Left colon (tissue), 2 donors: ENCODE results near the gene DGCR6L. TPM values are rescaled to one million over a fixed set of nuclear protein-coding genes. Genes with fewer than 3 reads are reported as not detected.
"Not testable (repeated sequence)": the region's sequence is repeated elsewhere in the genome, so short reads cannot be mapped to it uniquely, and the experiment has no call there.

Source experiments
- ATAC-seq: fragments of 200-7000 bp; cut with Tn5 transposase; one replicate; pipeline ENCODE4 v1.9.1; 2020; ENCODE audit warnings: mild to moderate bottlenecking, moderate library complexity
- DNase-seq, 2 donors: peaks; one replicate each; pipeline ENCODE4 v3.0.0-alpha.2; 2020
- intact Hi-C, 2 donors: fragments of 100-400 bp; cut with DNase I in 1 of 2; cut with micrococcal nuclease in 1 of 2; formaldehyde crosslinking; loops; one replicate each; pipeline versions ENCODE4 v1.11.2 to v1.14.0; 2022; cut with DNase I, micrococcal nuclease
- total RNA-seq, 2 donors: library from RNA; stranded (reverse); fragmentation: NEBNext Ultra II Directional; extraction: Animal tissue kit (Norgen Biotek cat#: 25700); gene quantifications; one replicate each; pipeline ENCODE4 v1.2.1, GENCODE V29; 2021
- donor health status: DM: no; HTN: no; CAD: no.
- donor health status: DM: yes; HTN: yes; CAD: no.

The DGCR6L gene
- total RNA-seq, 2 donors from 2014 or later, result 25.7 to 26.1 TPM

GRCh38 chr22:20338291-20338690 is 18.4 kb upstream of the DGCR6L start:
- DNase-seq, ATAC-seq, intact Hi-C loops: not testable (repeated sequence)

GRCh38 chr22:20337807-20338206 is 17.9 kb upstream of the DGCR6L start:
- ATAC-seq, DNase-seq, intact Hi-C loops: not testable (repeated sequence)

- intact Hi-C loops, DNase-seq, ATAC-seq: not testable (repeated sequence)
Observed at GRCh38 chr22:20336561-20336960, 16.7 kb upstream of the DGCR6L start.

GRCh38 chr22:20328569-20328930 is 8.7 kb upstream of the DGCR6L start:
- DNase-seq, ATAC-seq, intact Hi-C loops: not testable (repeated sequence)

GRCh38 chr22:20325996-20326395 is 6.1 kb upstream of the DGCR6L start:
- DNase-seq, intact Hi-C loops, ATAC-seq: not testable (repeated sequence)

GRCh38 chr22:20324139-20324516 is 4.3 kb upstream of the DGCR6L start:
- intact Hi-C loops, result no loop called here
- no peak for DNase-seq
- ATAC-seq, result no peak

GRCh38 chr22:20321552-20322211 is 1.8 kb upstream of the DGCR6L start:
- intact Hi-C loops, ATAC-seq, DNase-seq: not testable (repeated sequence)

GRCh38 chr22:20320659-20321551 is 1.0 kb upstream of the DGCR6L start:
- intact Hi-C loops, result not testable (repeated sequence)
- ATAC-seq (peak; percentile 17), DNase-seq (peak in 1 of 2 donors; percentile 22)

- intact Hi-C loops, result no loop called here
- peak in 1 of 2 donors; percentile 24 for DNase-seq
- ATAC-seq, result peak; percentile 31
Observed at GRCh38 chr22:20319041-20319744, 667 bp downstream of the DGCR6L start.

- intact Hi-C loops, ATAC-seq, DNase-seq: not testable (repeated sequence)
Observed at GRCh38 chr22:20318043-20318688, 1.7 kb downstream of the DGCR6L start.

GRCh38 chr22:20317402-20318042 is 2.3 kb downstream of the DGCR6L start:
- intact Hi-C loops, ATAC-seq: not testable (repeated sequence)
- peak; percentile 13 to 49 for DNase-seq

- no peak for DNase-seq
- ATAC-seq, result no peak
- intact Hi-C loops, result no loop called here
Observed at GRCh38 chr22:20316844-20317401, 2.9 kb downstream of the DGCR6L start.

- DNase-seq, result peak in 1 of 2 donors; percentile 18
- ATAC-seq, result no peak
- intact Hi-C loops, result no loop called here
Observed at GRCh38 chr22:20316217-20316843, 3.5 kb downstream of the DGCR6L start.

GRCh38 chr22:20315337-20316216 is 4.3 kb downstream of the DGCR6L start:
- peak in 1 of 2 donors; percentile 15 for DNase-seq
- intact Hi-C loops, result no loop called here
- ATAC-seq, result no peak

- not testable (repeated sequence) for ATAC-seq
- DNase-seq, result peak in 1 of 2 donors; percentile 14
Observed at GRCh38 chr22:20314741-20315336, 5.0 kb downstream of the DGCR6L start.

GRCh38 chr22:20314206-20314605 is 5.7 kb downstream of the DGCR6L start:
- intact Hi-C loops, ATAC-seq, DNase-seq: not testable (repeated sequence)

More at GRCh38 chr22:20314741-20315336, 5.0 kb downstream of the DGCR6L start:
- intact Hi-C loops, result not testable (repeated sequence)
